Measurements from ENCODE around the gene RNF183.
A peak's percentile ranks its signal among the peaks of the same experiment; 100 is the strongest.

The RNF183 gene

DNA sequence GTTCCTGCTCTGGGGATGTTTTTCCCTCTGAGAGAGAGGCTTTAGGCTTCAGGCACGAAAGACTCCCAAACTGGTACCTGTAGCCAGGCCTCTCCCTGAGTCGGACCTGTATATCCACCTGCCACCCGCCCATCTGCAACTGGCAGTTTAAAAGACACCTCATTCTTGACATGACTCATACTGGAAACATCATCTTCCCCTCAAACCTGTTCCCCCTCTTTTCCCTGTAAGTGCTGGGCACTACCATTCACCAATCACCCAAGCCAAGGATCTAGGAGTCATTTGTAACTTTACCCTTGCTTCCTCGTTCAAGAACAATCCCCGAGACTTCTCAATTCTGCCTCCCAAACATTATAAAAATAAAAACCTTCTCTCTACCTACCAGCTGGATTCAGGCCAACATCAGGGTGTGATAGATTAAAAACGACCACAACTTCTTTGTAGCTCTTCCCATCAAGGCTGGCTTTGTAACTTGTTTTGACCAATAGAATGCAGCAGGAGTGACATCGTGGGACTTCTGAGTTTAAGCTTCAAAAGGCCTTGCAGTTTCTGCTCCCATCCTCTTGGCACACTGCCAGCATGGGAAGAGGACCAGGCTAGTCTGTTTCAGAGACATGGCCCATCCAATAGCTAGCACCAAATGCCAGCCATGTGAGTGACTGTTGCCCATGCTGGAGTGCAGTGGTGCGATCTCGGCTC, 38.7 kb upstream of the RNF183 start:
- no peak overlapping the region for H4K5ac ChIP-seq (ENCODE audit: low read length)
- no peaks in the 10 kb centered on the region for H3K79me1 ChIP-seq (ENCODE audit: low read length)
- no peak overlapping the region for H3K9ac ChIP-seq (ENCODE audit: low read length)
- no peak overlapping the region for H2BK15ac ChIP-seq (replicated peaks; ENCODE audit: low read depth)
- H3K56ac ChIP-seq (ENCODE audit: low read length), result no peak overlapping the region
- no peak overlapping the region for H3K18ac ChIP-seq (ENCODE audit: low read length)
- H3K27ac ChIP-seq (ENCODE audit: low read depth, low read length), result no peak overlapping the region
- H3K4me1 ChIP-seq (ENCODE audit: control insufficient read depth, low read depth, low read length), result no peaks in the 10 kb centered on the region
- no peak overlapping the region for H2AK5ac ChIP-seq (ENCODE audit: low read length)
- no peak overlapping the region for H2BK5ac ChIP-seq (ENCODE audit: low read length)
- no peak overlapping the region for H3K4me3 ChIP-seq (ENCODE audit: low read length)
- H3K4ac ChIP-seq (ENCODE audit: low read depth, low read length), result no peak overlapping the region
- no peak overlapping the region for H4K8ac ChIP-seq (ENCODE audit: low read depth, low read length)
- H3K79me2 ChIP-seq (ENCODE audit: control insufficient read depth, insufficient read depth, low read length), result no peaks in the 10 kb centered on the region
- peak; percentile 25 for DNase-seq
- H3K23ac ChIP-seq (ENCODE audit: low read length), result no peak overlapping the region
- H3K36me3 ChIP-seq (ENCODE audit: control insufficient read depth, insufficient read depth, low read length), result no peaks in the 10 kb centered on the region
- no peak overlapping the region for H2BK120ac ChIP-seq (ENCODE audit: low read depth, low read length)
- no peak overlapping the region for H3K4me2 ChIP-seq (ENCODE audit: low read length)
- H3K27me3 ChIP-seq (ENCODE audit: insufficient read depth, low read length, poor library complexity), result no peaks in the 10 kb centered on the region
- no CpG with 5 or more reads among the region's 9 CpGs for WGBS (ENCODE audit: extremely low coverage, insufficient coverage, low lambda C conversion rate)

DNA sequence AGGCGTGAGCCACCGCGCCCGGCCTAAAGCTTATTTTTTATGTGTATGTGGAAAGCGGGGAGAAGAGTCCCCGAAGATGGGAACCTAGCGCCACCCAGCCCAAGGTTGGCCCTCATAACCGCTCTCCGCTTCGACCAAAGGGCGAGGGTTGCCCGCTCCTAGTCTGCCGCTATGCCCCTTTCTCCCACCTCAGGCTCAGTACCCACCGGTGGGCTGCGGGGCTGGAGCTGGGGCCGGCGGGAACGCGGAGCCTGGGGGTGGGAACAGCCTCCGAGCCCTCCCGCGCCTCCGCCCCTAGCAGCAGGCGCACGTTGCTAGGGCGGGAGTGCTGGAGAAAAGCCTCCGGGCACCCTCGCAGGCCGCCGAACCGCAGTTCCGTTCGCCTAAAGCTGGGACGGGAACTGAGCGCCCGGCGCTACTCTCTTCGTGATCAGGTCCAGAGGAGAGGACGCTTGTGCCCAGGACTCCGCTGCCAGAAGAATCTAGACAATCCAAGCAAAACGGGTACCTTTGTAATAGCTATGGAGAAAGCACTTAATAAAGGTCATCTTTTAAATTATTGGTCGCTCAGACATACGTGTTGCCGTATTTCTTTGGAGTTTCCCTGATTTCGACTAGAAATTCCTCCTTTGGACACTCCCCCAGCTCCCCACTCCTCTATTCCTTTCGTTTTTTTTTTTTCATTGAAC, 37.0 kb upstream of the RNF183 start, which contains the start of gene WDR31:
WDR31 (minus strand) TSS at position 265 of the 689 bp plus-strand sequence. CDS start 8,253 bp downstream, outside the sequence.
- Histone ChIP-seq H3K18ac (ENCODE audit: low read length) (peak within 1 kb of the TSS; percentile 83), H2AK5ac (ENCODE audit: low read length) (no peak within 1 kb of the TSS), H3K9ac (ENCODE audit: low read length) (peak within 1 kb of the TSS; percentile 91), H2BK15ac (replicated peaks; ENCODE audit: low read depth) (no peak within 1 kb of the TSS), H3K79me2 (ENCODE audit: control insufficient read depth, insufficient read depth, low read length) (no peaks in the 10 kb centered on the region), H3K4ac (ENCODE audit: low read depth, low read length) (no peak within 1 kb of the TSS), H3K36me3 (ENCODE audit: control insufficient read depth, insufficient read depth, low read length) (no peaks in the 10 kb centered on the region), H4K8ac (ENCODE audit: low read depth, low read length) (no peak within 1 kb of the TSS), H3K23ac (ENCODE audit: low read length) (peak within 1 kb of the TSS; percentile 45), H3K27ac (ENCODE audit: low read depth, low read length) (no peak within 1 kb of the TSS), H2BK5ac (ENCODE audit: low read length) (no peak within 1 kb of the TSS), H3K27me3 (ENCODE audit: insufficient read depth, low read length, poor library complexity) (no peaks in the 10 kb centered on the region), H3K4me3 (ENCODE audit: low read length) (peak within 1 kb of the TSS; percentile 82), H3K4me1 (ENCODE audit: control insufficient read depth, low read depth, low read length) (no peaks in the 10 kb centered on the region), H3K4me2 (ENCODE audit: low read length) (peak within 1 kb of the TSS; percentile 85), H3K79me1 (ENCODE audit: low read length) (no peaks in the 10 kb centered on the region), H3K56ac (ENCODE audit: low read length) (peak within 1 kb of the TSS; percentile 95), H4K5ac (ENCODE audit: low read length) (peak within 1 kb of the TSS; percentile 71), H2BK120ac (ENCODE audit: low read depth, low read length) (no peak within 1 kb of the TSS)
- WGBS (ENCODE audit: extremely low coverage, insufficient coverage, low lambda C conversion rate), result no CpG with 5 or more reads among the region's 46 CpGs
- DNase-seq, result peak; percentile 90

DNA sequence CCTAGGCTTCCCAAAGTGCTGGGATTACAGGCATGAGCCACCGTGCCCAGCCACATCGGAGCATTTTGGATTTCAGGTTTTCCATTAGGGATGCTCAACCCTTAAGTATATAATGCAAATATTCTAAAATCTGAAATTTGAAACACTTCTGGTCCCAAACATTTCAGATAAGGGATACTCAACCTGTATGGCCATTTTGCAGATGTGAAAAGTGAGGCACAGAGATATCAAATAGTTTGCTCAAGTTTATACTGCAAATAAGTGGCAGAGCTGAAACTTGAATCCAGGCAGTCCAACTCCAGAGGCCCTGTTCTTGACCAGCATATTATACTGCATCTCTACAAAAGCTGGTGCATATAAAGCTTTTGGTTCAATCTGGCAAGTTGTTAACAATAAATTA, 34.5 kb upstream of the RNF183 start:
- H3K79me2 ChIP-seq (ENCODE audit: control insufficient read depth, insufficient read depth, low read length), result no peaks in the 10 kb centered on the region
- H2BK15ac ChIP-seq (replicated peaks; ENCODE audit: low read depth), result no peak overlapping the region
- WGBS (ENCODE audit: extremely low coverage, insufficient coverage, low lambda C conversion rate), result no CpG with 5 or more reads among the region's 2 CpGs
- no peaks in the 10 kb centered on the region for H3K79me1 ChIP-seq (ENCODE audit: low read length)
- H2AK5ac ChIP-seq (ENCODE audit: low read length), result no peak overlapping the region
- H2BK120ac ChIP-seq (ENCODE audit: low read depth, low read length), result no peak overlapping the region
- H3K4ac ChIP-seq (ENCODE audit: low read depth, low read length), result no peak overlapping the region
- H3K4me3 ChIP-seq (ENCODE audit: low read length), result no peak overlapping the region
- H3K9ac ChIP-seq (ENCODE audit: low read length), result no peak overlapping the region
- H3K23ac ChIP-seq (ENCODE audit: low read length), result no peak overlapping the region
- DNase-seq, result no peak
- H3K36me3 ChIP-seq (ENCODE audit: control insufficient read depth, insufficient read depth, low read length), result no peaks in the 10 kb centered on the region
- no peak overlapping the region for H3K56ac ChIP-seq (ENCODE audit: low read length)
- no peak overlapping the region for H2BK5ac ChIP-seq (ENCODE audit: low read length)
- no peak overlapping the region for H4K8ac ChIP-seq (ENCODE audit: low read depth, low read length)
- no peaks in the 10 kb centered on the region for H3K27me3 ChIP-seq (ENCODE audit: insufficient read depth, low read length, poor library complexity)
- H3K18ac ChIP-seq (ENCODE audit: low read length), result no peak overlapping the region
- H3K4me2 ChIP-seq (ENCODE audit: low read length), result no peak overlapping the region
- H3K4me1 ChIP-seq (ENCODE audit: control insufficient read depth, low read depth, low read length), result no peaks in the 10 kb centered on the region
- no peak overlapping the region for H3K27ac ChIP-seq (ENCODE audit: low read depth, low read length)
- no peak overlapping the region for H4K5ac ChIP-seq (ENCODE audit: low read length)

DNA sequence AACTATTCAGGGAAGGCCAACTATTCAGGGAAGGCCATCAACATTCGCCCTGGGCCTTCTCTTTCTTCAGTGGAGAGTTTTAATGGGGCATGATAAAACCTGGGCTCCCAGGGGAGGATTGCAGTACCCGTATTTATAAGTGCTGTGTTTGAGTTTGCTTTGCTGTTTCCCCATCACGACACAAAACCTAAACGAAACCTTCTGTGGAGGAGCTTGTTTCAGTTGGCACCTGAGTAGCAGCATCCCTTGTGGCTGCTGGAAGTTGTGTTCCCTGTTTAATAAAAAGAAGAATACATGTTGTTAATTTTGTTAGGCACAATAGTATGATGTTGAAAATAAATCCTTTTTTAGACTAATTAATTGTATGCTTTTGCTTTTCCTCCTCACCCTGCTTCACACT, 28.6 kb upstream of the RNF183 start:
- peak; percentile 54 for DNase-seq
- no CpG with 5 or more reads among the region's 4 CpGs for WGBS (ENCODE audit: extremely low coverage, insufficient coverage, low lambda C conversion rate)
- Histone ChIP-seq H3K27me3 (ENCODE audit: insufficient read depth, low read length, poor library complexity) (no peaks in the 10 kb centered on the region), H4K5ac (ENCODE audit: low read length) (no peak overlapping the region), H3K36me3 (ENCODE audit: control insufficient read depth, insufficient read depth, low read length) (no peaks in the 10 kb centered on the region), H2BK120ac (ENCODE audit: low read depth, low read length) (no peak overlapping the region), H3K4me2 (ENCODE audit: low read length) (no peak overlapping the region), H3K79me2 (ENCODE audit: control insufficient read depth, insufficient read depth, low read length) (no peaks in the 10 kb centered on the region), H3K18ac (ENCODE audit: low read length) (no peak overlapping the region), H2BK15ac (replicated peaks; ENCODE audit: low read depth) (no peak overlapping the region), H3K79me1 (ENCODE audit: low read length) (no peaks in the 10 kb centered on the region), H3K4me3 (ENCODE audit: low read length) (no peak overlapping the region), H3K23ac (ENCODE audit: low read length) (no peak overlapping the region), H2BK5ac (ENCODE audit: low read length) (no peak overlapping the region), H3K9ac (ENCODE audit: low read length) (no peak overlapping the region), H3K4me1 (ENCODE audit: control insufficient read depth, low read depth, low read length) (no peaks in the 10 kb centered on the region), H3K27ac (ENCODE audit: low read depth, low read length) (no peak overlapping the region), H2AK5ac (ENCODE audit: low read length) (no peak overlapping the region), H4K8ac (ENCODE audit: low read depth, low read length) (no peak overlapping the region), H3K56ac (ENCODE audit: low read length) (no peak overlapping the region), H3K4ac (ENCODE audit: low read depth, low read length) (no peak overlapping the region)

DNA sequence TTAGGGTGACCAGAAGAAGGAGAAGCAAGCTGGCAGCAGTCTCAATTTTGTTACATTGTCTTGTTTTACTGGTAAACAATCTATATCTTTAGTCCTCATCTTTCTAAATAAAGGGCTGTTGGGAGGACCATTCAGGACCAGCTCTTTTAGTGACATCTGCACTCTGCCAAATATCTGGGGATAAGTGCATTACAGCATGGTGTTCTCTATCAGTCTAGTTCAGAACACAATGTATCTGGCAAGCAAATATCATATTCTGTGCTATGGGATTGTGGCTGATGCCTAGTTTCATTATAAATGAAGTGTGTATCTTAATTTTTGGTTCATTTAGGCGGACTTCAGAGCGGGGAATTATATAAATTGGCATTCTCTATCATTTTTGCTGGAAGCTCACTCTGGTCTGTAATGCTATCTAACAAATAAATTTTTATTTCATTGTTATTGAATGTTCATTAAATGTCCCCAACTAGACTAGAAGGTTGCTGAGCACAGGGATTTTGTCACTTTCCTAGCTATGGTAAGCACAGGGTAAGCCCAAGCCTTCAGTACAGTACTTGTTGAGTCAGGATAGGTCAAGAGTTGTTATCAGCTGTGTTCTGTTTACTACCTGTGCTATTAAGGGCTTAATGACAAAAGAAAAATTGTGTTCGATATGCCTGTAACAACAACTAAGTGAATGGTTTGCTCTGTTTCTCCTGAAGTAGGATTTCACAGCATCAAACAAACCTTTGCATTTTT, 25.0 kb upstream of the RNF183 start:
- no peak overlapping the region for H4K5ac ChIP-seq (ENCODE audit: low read length)
- H3K36me3 ChIP-seq (ENCODE audit: control insufficient read depth, insufficient read depth, low read length), result no peaks in the 10 kb centered on the region
- no peak overlapping the region for H3K4me2 ChIP-seq (ENCODE audit: low read length)
- no peaks in the 10 kb centered on the region for H3K27me3 ChIP-seq (ENCODE audit: insufficient read depth, low read length, poor library complexity)
- H3K4me1 ChIP-seq (ENCODE audit: control insufficient read depth, low read depth, low read length), result no peaks in the 10 kb centered on the region
- no peak overlapping the region for H3K56ac ChIP-seq (ENCODE audit: low read length)
- H3K4ac ChIP-seq (ENCODE audit: low read depth, low read length), result no peak overlapping the region
- no peak overlapping the region for H2BK15ac ChIP-seq (replicated peaks; ENCODE audit: low read depth)
- H3K23ac ChIP-seq (ENCODE audit: low read length), result no peak overlapping the region
- H3K79me1 ChIP-seq (ENCODE audit: low read length), result no peaks in the 10 kb centered on the region
- H2BK120ac ChIP-seq (ENCODE audit: low read depth, low read length), result no peak overlapping the region
- H3K4me3 ChIP-seq (ENCODE audit: low read length), result no peak overlapping the region
- H2AK5ac ChIP-seq (ENCODE audit: low read length), result no peak overlapping the region
- H3K9ac ChIP-seq (ENCODE audit: low read length), result no peak overlapping the region
- no peaks in the 10 kb centered on the region for H3K79me2 ChIP-seq (ENCODE audit: control insufficient read depth, insufficient read depth, low read length)
- H4K8ac ChIP-seq (ENCODE audit: low read depth, low read length), result no peak overlapping the region
- H3K27ac ChIP-seq (ENCODE audit: low read depth, low read length), result no peak overlapping the region
- WGBS (ENCODE audit: extremely low coverage, insufficient coverage, low lambda C conversion rate), result no CpG with 5 or more reads among the region's 3 CpGs
- no peak overlapping the region for H3K18ac ChIP-seq (ENCODE audit: low read length)
- DNase-seq, result no peak
- no peak overlapping the region for H2BK5ac ChIP-seq (ENCODE audit: low read length)
